ENCODE data around the gene MYO7B. TPM values are rescaled to one million over a fixed set of nuclear protein-coding genes. Genes with fewer than 3 reads are reported as not detected.

MYO7B gene
- polyA plus RNA-seq, 1 of the 3 experiments (the other 2 are of a cell fraction): 0.08 TPM

DNA sequence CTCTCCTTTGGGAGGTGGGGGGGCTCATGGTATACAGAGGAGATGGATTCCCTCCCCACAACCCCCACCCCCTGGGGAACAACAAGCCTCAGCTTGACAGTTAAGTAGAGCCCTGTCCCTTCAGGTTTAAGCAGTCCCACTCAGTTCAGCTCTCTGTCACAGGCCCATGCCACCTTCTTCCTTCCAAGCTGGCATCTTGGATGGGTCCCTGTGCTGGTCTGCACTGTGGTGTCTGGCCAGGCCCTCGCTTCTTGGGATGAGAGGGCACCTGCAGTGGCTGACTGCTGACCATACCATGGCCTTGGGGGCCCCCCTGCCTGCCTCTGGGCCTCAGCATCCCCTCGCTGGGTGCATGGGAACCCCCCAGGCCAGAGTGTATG lies 90.1 kb downstream of the MYO7B start:
- DNase-seq: no peak
- H3K4me3 ChIP-seq (ENCODE audit: low read depth in 2 of 2, low read length in 1 of 2): no peak overlapping the region
- H2AFZ ChIP-seq (ENCODE audit: low read depth): no peak overlapping the region
- H3F3A ChIP-seq (replicated peaks; ENCODE audit: insufficient read depth): no peaks in the 10 kb centered on the region
- 86% methylated on average over 1 of the region's 2 CpGs for WGBS (ENCODE audit: low lambda C conversion rate)
- no peaks in the 10 kb centered on the region for H3K36me3 ChIP-seq (replicated peaks in 1 of 2; ENCODE audit: control insufficient read depth in 1 of 2, insufficient read depth in 2 of 2, low read length in 1 of 2)
- POLR2A ChIA-PET: no interaction called here
- no peak overlapping the region for H3K9ac ChIP-seq
- no peak for TF ChIP-seq RAD21 (IDR thresholded peaks at IDR 0.05; ENCODE audit: low read length)
- no peak for TF ChIP-seq RFX5 (IDR thresholded peaks at IDR 0.05; ENCODE audit: low read length)
- TF ChIP-seq FOSL2 (IDR thresholded peaks at IDR 0.05; ENCODE audit: borderline replicate concordance, low read depth): no peak
- no peak for TF ChIP-seq FOXM1 (IDR thresholded peaks at IDR 0.05; ENCODE audit: low read depth)
- no peak for TF ChIP-seq POLR2AphosphoS5 (IDR thresholded peaks at IDR 0.05; ENCODE audit: low read depth, low read length)
- no peak for TF ChIP-seq CHD2 (IDR thresholded peaks at IDR 0.05; ENCODE audit: low read length, partially characterized antibody)
- TF ChIP-seq YY1 (IDR thresholded peaks at IDR 0.05; ENCODE audit: low read depth): no peak
- TF ChIP-seq, protein P1, sequence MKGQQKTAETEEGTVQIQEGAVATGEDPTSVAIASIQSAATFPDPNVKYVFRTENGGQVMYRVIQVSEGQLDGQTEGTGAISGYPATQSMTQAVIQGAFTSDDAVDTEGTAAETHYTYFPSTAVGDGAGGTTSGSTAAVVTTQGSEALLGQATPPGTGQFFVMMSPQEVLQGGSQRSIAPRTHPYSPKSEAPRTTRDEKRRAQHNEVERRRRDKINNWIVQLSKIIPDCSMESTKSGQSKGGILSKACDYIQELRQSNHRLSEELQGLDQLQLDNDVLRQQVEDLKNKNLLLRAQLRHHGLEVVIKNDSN (IDR thresholded peaks at IDR 0.05; ENCODE audit: borderline replicate concordance, low read depth): no peak
- TF ChIP-seq ELF1 (IDR thresholded peaks at IDR 0.05): no peak
- no peak for TF ChIP-seq NFIC (IDR thresholded peaks at IDR 0.05; ENCODE audit: borderline replicate concordance)
- TF ChIP-seq, protein P2, sequence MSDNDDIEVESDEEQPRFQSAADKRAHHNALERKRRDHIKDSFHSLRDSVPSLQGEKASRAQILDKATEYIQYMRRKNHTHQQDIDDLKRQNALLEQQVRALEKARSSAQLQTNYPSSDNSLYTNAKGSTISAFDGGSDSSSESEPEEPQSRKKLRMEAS (IDR thresholded peaks at IDR 0.05; ENCODE audit: low read depth): no peak
- no peak for TF ChIP-seq TAF1 (IDR thresholded peaks at IDR 0.05; ENCODE audit: borderline replicate concordance, low read depth, low read length)
- no peak for TF ChIP-seq MEF2A (IDR thresholded peaks at IDR 0.05; ENCODE audit: borderline replicate concordance, low read depth)
- TF ChIP-seq, protein P3, sequence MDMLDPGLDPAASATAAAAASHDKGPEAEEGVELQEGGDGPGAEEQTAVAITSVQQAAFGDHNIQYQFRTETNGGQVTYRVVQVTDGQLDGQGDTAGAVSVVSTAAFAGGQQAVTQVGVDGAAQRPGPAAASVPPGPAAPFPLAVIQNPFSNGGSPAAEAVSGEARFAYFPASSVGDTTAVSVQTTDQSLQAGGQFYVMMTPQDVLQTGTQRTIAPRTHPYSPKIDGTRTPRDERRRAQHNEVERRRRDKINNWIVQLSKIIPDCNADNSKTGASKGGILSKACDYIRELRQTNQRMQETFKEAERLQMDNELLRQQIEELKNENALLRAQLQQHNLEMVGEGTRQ (IDR thresholded peaks at IDR 0.05; ENCODE audit: borderline replicate concordance, low read depth, low read length): no peak
- no peak for TF ChIP-seq MXI1 (IDR thresholded peaks at IDR 0.05; ENCODE audit: low read depth, low read length)
- TF ChIP-seq, protein P4, sequence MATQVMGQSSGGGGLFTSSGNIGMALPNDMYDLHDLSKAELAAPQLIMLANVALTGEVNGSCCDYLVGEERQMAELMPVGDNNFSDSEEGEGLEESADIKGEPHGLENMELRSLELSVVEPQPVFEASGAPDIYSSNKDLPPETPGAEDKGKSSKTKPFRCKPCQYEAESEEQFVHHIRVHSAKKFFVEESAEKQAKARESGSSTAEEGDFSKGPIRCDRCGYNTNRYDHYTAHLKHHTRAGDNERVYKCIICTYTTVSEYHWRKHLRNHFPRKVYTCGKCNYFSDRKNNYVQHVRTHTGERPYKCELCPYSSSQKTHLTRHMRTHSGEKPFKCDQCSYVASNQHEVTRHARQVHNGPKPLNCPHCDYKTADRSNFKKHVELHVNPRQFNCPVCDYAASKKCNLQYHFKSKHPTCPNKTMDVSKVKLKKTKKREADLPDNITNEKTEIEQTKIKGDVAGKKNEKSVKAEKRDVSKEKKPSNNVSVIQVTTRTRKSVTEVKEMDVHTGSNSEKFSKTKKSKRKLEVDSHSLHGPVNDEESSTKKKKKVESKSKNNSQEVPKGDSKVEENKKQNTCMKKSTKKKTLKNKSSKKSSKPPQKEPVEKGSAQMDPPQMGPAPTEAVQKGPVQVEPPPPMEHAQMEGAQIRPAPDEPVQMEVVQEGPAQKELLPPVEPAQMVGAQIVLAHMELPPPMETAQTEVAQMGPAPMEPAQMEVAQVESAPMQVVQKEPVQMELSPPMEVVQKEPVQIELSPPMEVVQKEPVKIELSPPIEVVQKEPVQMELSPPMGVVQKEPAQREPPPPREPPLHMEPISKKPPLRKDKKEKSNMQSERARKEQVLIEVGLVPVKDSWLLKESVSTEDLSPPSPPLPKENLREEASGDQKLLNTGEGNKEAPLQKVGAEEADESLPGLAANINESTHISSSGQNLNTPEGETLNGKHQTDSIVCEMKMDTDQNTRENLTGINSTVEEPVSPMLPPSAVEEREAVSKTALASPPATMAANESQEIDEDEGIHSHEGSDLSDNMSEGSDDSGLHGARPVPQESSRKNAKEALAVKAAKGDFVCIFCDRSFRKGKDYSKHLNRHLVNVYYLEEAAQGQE (IDR thresholded peaks at IDR 0.05; ENCODE audit: low read depth, low read length): no peak
- TF ChIP-seq EZH2phosphoT487 (IDR thresholded peaks at IDR 0.05; ENCODE audit: borderline replicate concordance, low read depth): no peak
- CTCF ChIA-PET: interaction anchor here (1.0 to 2.7 kb wide), 5 partner anchors 13 to 210 kb away, joined by 3 to 12 read pairs (median 4); no protein-coding TSS in a partner anchor
- peaks cover 0 to 3% of the 10 kb centered on the region in 2 experiments; a peak in 1 of 4 replicates for H3K4me1 ChIP-seq (ENCODE audit: control insufficient read depth in 1 of 2, insufficient read depth in 2 of 2, low read depth in 1 of 2, low read length in 1 of 2)
- no peaks in the 10 kb centered on the region for H4K20me1 ChIP-seq (ENCODE audit: insufficient read depth)
- no peaks in the 10 kb centered on the region for H3K9me3 ChIP-seq
- H3K27ac ChIP-seq (ENCODE audit: low read depth in 2 of 2, low read length in 1 of 2): no peak overlapping the region
- no peak overlapping the region for H3K4me2 ChIP-seq
- H3K27me3 ChIP-seq (ENCODE audit: insufficient read depth): no peaks in the 10 kb centered on the region
- no peaks in the 10 kb centered on the region for H3K79me2 ChIP-seq (ENCODE audit: insufficient read depth)
- no peaks in the 10 kb centered on the region for H3K9me2 ChIP-seq
